ENCODE data around the gene CHRD. TPM values are rescaled to one million over a fixed set of nuclear protein-coding genes. Genes with fewer than 3 reads are reported as not detected.

Gene CHRD
- polyA plus RNA-seq, 1 of the 3 experiments (the other 2 are of a cell fraction), result 0.95 TPM

- CTCF ChIA-PET, result interaction anchor here (1.0 to 1.2 kb wide), 2 partner anchors 14 to 18 kb away, joined by 4 to 5 read pairs; no protein-coding TSS in a partner anchor
- Histone ChIP-seq H3K4me2 (peak overlapping the region; percentile 85), H3F3A (replicated peaks; ENCODE audit: insufficient read depth) (peaks cover 49% of the 10 kb centered on the region), H3K4me3 (ENCODE audit: low read depth in 2 of 2, low read length in 1 of 2) (peak overlapping the region; percentile 72 to 74), H3K27ac (ENCODE audit: low read depth in 2 of 2, low read length in 1 of 2) (peak overlapping the region; percentile 90 to 92), H3K9me3 (no peaks in the 10 kb centered on the region), H3K79me2 (ENCODE audit: insufficient read depth) (peaks cover 67% of the 10 kb centered on the region), H3K9ac (peak overlapping the region; percentile 83), H2AFZ (ENCODE audit: low read depth) (no peak overlapping the region), H3K9me2 (no peaks in the 10 kb centered on the region), H4K20me1 (ENCODE audit: insufficient read depth) (peaks cover 23% of the 10 kb centered on the region), H3K36me3 (replicated peaks in 1 of 2; ENCODE audit: control insufficient read depth in 1 of 2, insufficient read depth in 2 of 2, low read length in 1 of 2) (peaks cover 31 to 44% of the 10 kb centered on the region in 2 experiments), H3K27me3 (ENCODE audit: insufficient read depth) (no peaks in the 10 kb centered on the region), H3K4me1 (ENCODE audit: control insufficient read depth in 1 of 2, insufficient read depth in 2 of 2, low read depth in 1 of 2, low read length in 1 of 2) (peaks cover 37 to 56% of the 10 kb centered on the region in 2 experiments; a peak in 3 of 4 replicates)
- no peak for TF ChIP-seq RXRA (IDR thresholded peaks at IDR 0.05; ENCODE audit: borderline replicate concordance, low read depth)
- TF ChIP-seq JUND (IDR thresholded peaks at IDR 0.05), result peak; percentile 49; the same call in 1 of the 2 replicates
- TF ChIP-seq TAF1 (IDR thresholded peaks at IDR 0.05; ENCODE audit: borderline replicate concordance, low read depth, low read length), result peak; percentile 13; the same call in 1 of the 2 replicates
- peak; percentile 24; the same call in 1 of the 2 replicates for TF ChIP-seq USF2 (IDR thresholded peaks at IDR 0.05; ENCODE audit: borderline replicate concordance, low read depth, low read length)
- TF ChIP-seq PBX3 (IDR thresholded peaks at IDR 0.05), result peak; percentile 46
- 0 out of 2 replicates have a peak, but pooled peaks have one; percentile 6 for TF ChIP-seq TEAD4 (IDR thresholded peaks at IDR 0.05; ENCODE audit: borderline replicate concordance, insufficient read depth)
- no peak for TF ChIP-seq FOXJ3 (CRISPR knock-in tag; IDR thresholded peaks at IDR 0.05)
- no peak for TF ChIP-seq ZBTB33 (IDR thresholded peaks at IDR 0.05; ENCODE audit: borderline replicate concordance, low read depth)
- no peak for TF ChIP-seq FOXM1 (IDR thresholded peaks at IDR 0.05; ENCODE audit: low read depth)
- TF ChIP-seq MXI1 (IDR thresholded peaks at IDR 0.05; ENCODE audit: low read depth, low read length), result peak; percentile 37
- peak; percentile 33; the same call in 1 of the 2 replicates for TF ChIP-seq ELF1 (IDR thresholded peaks at IDR 0.05)
- no peak for TF ChIP-seq NRF1 (IDR thresholded peaks at IDR 0.05; ENCODE audit: low read depth, low read length)
- no peak for TF ChIP-seq RCOR1 (IDR thresholded peaks at IDR 0.05; ENCODE audit: low read length)
- TF ChIP-seq SIN3A (IDR thresholded peaks at IDR 0.05; ENCODE audit: borderline replicate concordance, low read depth, low read length), result peak; percentile 75; the same call in 1 of the 2 replicates
- no peak for TF ChIP-seq CTCF (IDR thresholded peaks at IDR 0.05)
- 0 out of 2 replicates have a peak, but pooled peaks have one; percentile 17 for TF ChIP-seq REST (IDR thresholded peaks at IDR 0.05; ENCODE audit: low read depth, low read length)
- TF ChIP-seq USF1 (IDR thresholded peaks at IDR 0.05; ENCODE audit: borderline replicate concordance, low read depth), result peak; percentile 21; the same call in 1 of the 2 replicates
- TF ChIP-seq POLR2AphosphoS5 (IDR thresholded peaks at IDR 0.05; ENCODE audit: low read depth, low read length), result peak; percentile 55; the same call in 1 of the 2 replicates
- TF ChIP-seq MAX (IDR thresholded peaks at IDR 0.05; ENCODE audit: low read depth), result peak; percentile 30; the same call in 1 of the 2 replicates
- peak; percentile 93 for DNase-seq
- POLR2A ChIA-PET, result interaction anchor here (0.7 to 1.6 kb wide), 4 partner anchors 12 to 26 kb away, joined by 3 to 8 read pairs (median 4); partner anchors contain the start of genes CLCN2 and POLR2H
- WGBS (ENCODE audit: low lambda C conversion rate), result 2% methylated on average over 23 of the region's 77 CpGs
Measured at GRCh38 chr3:184335661-184336546, 44.0 kb upstream of the CHRD start.
